GM21381 (cell line): ENCODE measurements around the gene ARHGAP32.

Source experiments
- ATAC-seq: cut with Tn5 transposase; IDR thresholded peaks from one replicate; pipeline ENCODE4 v1.9.1; 2021; ENCODE audit warnings: mild to moderate bottlenecking, moderate library complexity; ENCODE audit not compliant: unreplicated experiment

The ARHGAP32 gene

DNA sequence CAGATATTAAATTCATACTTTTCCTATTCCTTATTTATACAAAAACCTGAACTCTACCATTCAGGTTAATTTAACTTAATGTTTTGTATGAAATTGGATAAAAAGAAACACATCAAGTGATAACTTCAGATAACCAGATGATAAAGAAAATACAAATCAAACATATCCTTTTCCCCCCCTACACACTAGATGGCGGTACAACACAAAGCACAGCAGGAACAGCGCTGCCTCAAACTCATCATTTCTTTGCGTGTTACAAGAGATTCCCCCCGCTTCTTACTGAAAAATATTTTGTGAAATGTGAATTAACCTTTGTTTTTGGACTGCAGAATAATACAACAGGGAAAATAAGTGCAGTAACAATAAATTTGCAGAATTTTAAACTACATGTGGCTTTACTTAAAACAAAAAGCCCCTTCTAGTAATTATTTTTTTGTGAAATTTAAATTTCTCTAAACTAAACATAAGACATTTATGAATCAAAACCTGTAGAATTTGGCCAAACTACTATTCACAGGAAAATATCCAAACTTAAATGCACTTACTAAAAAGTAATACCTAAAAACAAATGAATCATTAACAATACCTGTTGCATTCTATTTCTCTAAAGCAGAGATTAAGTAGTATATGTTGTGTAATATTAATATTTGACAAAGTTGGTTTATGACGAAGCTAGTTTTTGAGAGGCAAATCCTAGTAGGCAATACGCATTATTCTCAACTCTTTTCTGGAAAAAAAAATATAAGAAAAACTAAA lies 74.4 kb downstream of the ARHGAP32 start:
- ATAC-seq, result peak; percentile 59

- ATAC-seq, result no peak
Measured at GRCh38 chr11:129115652-129116586, 76.2 kb downstream of the ARHGAP32 start.

DNA sequence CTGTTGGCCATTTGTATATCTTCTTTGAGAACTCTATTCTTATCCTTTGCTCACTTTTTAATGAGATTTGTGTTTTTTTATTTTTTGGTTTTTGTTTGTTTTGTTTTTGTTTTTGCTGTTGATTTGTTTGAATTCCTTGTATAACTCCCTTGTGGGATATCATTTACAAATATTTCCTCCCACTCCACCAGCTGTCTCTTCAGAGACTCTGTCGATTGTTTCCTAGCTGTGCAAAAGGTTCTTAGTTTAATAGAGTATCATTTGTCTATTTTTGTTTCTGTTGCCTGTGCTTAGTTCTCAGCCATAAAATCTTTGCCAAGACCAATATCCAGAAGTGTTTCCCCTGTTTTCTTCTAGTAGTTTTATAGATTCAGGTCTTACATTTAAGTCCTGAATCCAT lies 82.4 kb downstream of the ARHGAP32 start:
- ATAC-seq, result no peak

DNA sequence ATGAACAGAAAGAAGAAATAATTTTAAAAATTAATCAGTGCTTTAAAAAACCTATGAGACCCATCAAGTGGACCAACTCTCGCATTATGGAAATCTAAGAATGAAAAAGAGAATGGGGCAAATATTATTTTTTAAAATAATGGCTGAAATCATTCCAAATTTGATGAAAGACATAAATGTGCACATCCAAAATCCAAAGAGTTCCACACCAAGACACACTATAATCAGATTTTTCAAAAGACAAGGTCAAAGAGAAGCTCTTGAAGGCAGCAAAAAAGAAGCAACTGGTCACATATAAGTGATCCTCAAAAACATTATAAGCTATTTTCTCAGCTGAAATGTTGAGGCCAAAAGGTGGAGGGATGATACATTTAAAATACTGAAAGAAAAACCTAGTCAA lies 85.3 kb downstream of the ARHGAP32 start:
- no peak for ATAC-seq

DNA sequence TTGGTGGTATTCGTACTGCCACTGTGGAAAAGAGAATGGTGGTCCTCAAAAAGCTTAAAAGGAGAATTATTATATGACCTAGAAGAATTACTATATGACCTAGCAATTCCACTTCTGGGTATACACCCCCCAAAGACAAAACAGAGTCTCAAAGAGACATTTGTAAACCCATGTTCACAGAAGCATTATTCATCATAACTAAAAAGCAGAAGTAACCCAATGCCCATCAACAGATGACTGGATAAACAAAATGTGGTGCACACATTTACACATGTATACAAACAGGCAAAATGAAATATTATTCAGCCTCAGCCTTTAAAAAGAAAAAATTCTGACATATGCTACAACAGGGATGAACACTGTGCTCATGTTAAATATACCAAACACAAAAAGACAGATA lies 89.4 kb downstream of the ARHGAP32 start:
- ATAC-seq, result no peak

DNA sequence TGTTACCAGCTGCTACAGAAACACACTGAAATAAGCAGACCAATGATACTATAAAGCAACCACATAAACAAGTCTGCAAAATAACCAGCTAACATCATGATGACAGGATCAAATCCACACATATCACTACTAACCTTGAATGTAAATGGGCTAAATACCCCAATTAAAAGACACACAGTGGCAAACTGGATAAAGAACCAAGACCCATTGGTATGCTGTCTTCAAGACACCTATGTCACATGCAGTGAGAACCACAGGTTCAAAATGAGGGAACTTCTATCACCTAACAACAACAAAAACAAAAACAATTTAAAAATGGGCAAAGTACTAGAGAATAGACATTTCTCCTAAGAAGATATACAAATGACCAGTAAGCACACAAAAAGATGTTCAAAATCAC lies 89.9 kb downstream of the ARHGAP32 start:
- ATAC-seq, result no peak

GRCh38 chr11:129093283-129093682 lies 98.8 kb downstream of the ARHGAP32 start:
- ATAC-seq, result no peak

DNA sequence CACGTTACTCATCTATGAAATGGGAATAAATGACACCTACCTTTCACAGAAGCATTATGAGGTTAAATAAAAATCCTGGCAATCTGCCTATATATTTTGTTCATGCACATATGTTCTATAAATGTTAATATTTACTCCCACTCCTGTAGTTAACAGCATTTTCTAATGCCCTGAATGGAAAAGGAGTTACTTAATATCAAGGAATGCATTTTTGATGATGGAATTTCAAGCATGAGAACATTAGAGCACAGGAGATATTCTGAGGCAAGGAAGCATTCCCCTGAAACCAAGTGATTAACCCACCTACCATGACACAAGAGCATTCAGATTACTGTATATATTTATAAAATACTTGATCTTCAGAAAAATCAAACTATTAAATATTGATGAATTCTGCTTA lies 102.1 kb downstream of the ARHGAP32 start:
- no peak for ATAC-seq

DNA sequence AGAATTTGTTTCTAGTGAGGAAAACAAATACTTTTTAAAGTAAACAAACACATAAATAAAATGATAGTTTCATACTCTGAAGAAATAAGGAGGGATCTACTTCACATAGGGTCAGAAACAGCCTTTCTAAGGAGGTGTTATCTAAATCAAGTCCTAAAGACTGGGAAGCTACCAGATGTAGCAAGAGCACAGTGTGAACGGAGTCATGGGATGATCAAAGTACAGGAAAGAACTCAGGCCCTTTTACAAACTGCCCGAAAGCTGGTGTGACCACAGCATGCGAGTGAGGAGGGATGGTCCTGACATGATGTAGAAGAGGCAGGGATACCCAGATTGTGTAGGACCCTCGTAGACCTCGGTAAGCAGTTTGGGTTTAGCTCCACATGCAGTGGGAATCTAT lies 102.8 kb downstream of the ARHGAP32 start:
- ATAC-seq, result no peak

DNA sequence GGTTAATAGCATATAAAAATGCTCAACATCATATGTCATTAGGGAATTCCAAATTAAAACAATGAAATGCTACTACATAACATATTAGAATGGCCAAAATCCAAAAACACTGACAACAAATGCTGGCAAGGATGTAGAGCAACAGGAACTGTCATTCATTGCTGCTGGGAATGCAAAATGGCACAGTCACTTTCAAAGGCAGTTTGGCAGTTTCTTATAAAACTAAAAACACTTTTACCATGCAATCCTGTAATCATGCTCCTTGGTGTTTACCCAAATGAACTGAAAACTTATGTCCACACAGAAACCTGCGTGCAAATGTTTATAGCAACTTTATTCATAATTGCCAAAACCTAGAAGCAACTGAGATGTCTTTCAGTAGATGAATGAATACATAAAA lies 105.1 kb downstream of the ARHGAP32 start:
- ATAC-seq, result no peak

DNA sequence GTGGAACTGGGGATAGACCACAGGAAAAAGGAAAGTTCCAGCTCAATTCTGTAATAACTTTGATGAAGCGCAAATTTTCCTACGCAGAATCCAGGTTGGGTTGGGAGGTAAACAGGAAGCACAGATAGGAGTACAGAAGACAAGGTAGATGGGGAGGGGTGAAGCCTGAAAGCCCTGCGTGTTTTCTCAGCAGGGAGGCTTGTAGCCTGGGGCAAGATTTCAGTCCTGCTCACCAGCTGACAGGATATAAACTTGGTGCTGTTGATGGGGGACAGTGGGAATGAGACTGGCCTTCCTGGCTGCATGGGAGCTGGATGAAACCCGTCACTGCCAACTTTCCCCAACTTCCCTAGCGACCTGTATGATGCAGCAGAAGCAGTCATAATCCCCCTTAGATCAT lies 114.9 kb downstream of the ARHGAP32 start:
- ATAC-seq, result no peak

- no peak for ATAC-seq
Measured at GRCh38 chr11:129075757-129076156, 116.4 kb downstream of the ARHGAP32 start.

DNA sequence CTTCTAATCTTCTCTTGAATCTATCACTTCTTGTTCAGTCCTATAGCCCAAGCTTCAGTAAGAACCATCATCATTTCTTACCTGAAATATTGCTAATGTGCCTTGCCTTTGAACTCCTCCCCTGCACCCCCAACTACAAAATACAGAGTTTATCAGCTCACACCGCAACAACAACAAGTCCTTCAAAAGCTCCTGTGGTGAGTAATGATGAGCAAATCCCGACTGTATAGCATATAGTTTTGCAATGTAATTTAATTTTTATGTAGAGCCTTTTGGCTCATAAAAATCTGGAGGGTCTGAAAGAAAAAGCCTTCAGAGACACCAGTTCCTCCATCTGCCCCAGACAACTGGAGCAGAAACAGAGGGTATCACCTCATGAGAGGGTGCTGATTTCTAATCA lies 124.7 kb downstream of the ARHGAP32 start:
- ATAC-seq, result no peak

- ATAC-seq, result no peak
Measured at GRCh38 chr11:129066229-129066628, 125.9 kb downstream of the ARHGAP32 start.

GRCh38 chr11:129063118-129063517 lies 129.0 kb downstream of the ARHGAP32 start:
- ATAC-seq, result no peak

GRCh38 chr11:129061492-129062230 lies 130.5 kb downstream of the ARHGAP32 start:
- ATAC-seq, result no peak

GRCh38 chr11:129056916-129057315 lies 135.2 kb downstream of the ARHGAP32 start:
- ATAC-seq, result no peak

DNA sequence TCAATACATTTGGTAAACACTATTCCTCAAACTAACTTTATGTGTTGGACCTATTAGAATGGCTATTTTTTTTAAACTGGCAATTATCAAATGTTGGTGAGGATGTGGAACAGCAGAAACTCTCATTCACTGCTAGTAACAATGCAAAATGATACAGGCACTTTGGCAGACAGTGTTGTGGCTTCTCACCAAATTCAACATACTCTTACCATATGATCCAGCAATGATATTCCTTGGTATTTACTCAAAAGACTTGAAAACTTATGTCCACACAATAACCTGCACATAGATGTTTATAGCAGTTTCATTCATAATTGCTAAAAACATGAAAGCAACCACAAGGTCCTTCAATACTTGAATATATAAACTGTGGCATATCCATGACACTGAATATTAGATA lies 136.9 kb downstream of the ARHGAP32 start:
- ATAC-seq, result no peak

- ATAC-seq, result no peak
Measured at GRCh38 chr11:129048911-129049310, 143.2 kb downstream of the ARHGAP32 start.

GRCh38 chr11:129045150-129045549 lies 147.0 kb downstream of the ARHGAP32 start:
- ATAC-seq, result no peak

- ATAC-seq, result no peak
Measured at GRCh38 chr11:129042503-129042902, 149.6 kb downstream of the ARHGAP32 start.
